Sigmoid colon (tissue), 4 donors: Measurements from ENCODE around the gene XPNPEP2.

Source experiments
- CTCF ChIP-seq, 4 experiments: fragments of 450-650 bp in 3 of 4; fragments of 200-600 bp in 1 of 4; IDR thresholded peaks; one replicate each; pipeline ENCODE4 v1.5.1; 2016 to 2019; ENCODE audit warnings: antibody characterized with exemption in 4 of 4, mild to moderate bottlenecking in 3 of 4, moderate library complexity in 2 of 4
- EP300 ChIP-seq, 4 donors: sonication (generic); formaldehyde crosslinking; IDR thresholded peaks; one replicate each; pipeline ENCODE4 v1.6.1; 2017; ENCODE audit warnings: antibody characterized with exemption in 4 of 4
- POLR2A ChIP-seq, 2 donors: fragments of 450-650 bp; IDR thresholded peaks; one replicate each; pipeline ENCODE4 v1.6.1; 2016; ENCODE audit warnings: antibody characterized with exemption in 2 of 2, mild to moderate bottlenecking in 2 of 2, moderate library complexity in 2 of 2
- POLR2AphosphoS5 ChIP-seq, 4 donors: sonication (generic); formaldehyde crosslinking; IDR thresholded peaks; one replicate each; pipeline ENCODE4 v1.6.1; 2017; ENCODE audit warnings: antibody characterized with exemption in 4 of 4

DNA sequence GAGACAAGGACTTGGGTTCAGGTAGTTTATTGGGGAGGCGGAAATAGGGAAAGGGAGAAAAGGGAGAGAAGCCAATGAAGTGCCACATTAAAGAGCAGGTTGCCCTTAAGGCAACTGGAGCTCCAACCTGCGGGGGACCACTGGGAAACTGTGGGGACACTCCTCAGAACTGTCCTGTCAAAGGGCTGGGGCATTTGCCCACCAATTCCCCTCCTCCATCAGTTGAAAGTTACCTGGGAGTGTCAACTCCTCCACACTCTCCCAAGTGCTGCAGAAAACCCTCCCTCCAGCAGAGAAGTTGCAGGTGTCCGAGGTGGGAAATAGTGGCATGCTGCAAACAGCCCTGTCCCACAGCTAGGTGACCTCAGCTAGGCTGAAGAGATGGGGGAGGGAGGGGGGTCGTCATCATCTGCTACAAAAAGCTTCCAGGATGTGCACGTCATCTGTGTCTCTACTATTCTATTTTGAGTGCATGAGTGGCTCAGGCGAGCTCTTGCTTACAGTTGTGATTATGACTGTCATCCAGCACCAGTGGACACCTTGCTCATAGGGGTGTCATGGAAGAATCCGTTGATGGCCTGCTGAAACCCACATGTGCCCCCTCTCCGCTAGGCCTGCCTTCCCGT lies 41.5 kb upstream of the XPNPEP2 start:
- TF ChIP-seq CTCF (IDR thresholded peaks at IDR 0.05): no peak
- no peak for TF ChIP-seq EP300 (IDR thresholded peaks at IDR 0.05)
- TF ChIP-seq POLR2A (IDR thresholded peaks at IDR 0.05): no peak
- no peak for TF ChIP-seq POLR2AphosphoS5 (IDR thresholded peaks at IDR 0.05)
